Measurements from ENCODE around the gene L3MBTL3.
A peak's percentile ranks its signal among the peaks of the same experiment; 100 is the strongest.
"Not testable (repeated sequence)": the region's sequence is repeated elsewhere in the genome, so short reads cannot be mapped to it uniquely, and the experiment has no call there.

L3MBTL3 gene

GRCh38 chr6:130075879-130076460, 57.6 kb downstream of the L3MBTL3 start:
- DNase-seq (ENCODE audit: low read depth in 3 of 3) = no peak

- DNase-seq (ENCODE audit: low read depth in 3 of 3) = no peak
Measured at GRCh38 chr6:130076512-130076911, 58.1 kb downstream of the L3MBTL3 start.

GRCh38 chr6:130090796-130091195, 72.4 kb downstream of the L3MBTL3 start:
- no peak for DNase-seq (ENCODE audit: low read depth in 3 of 3)

- DNase-seq (ENCODE audit: low read depth in 3 of 3) = no peak
Measured at GRCh38 chr6:130093546-130093945, 75.2 kb downstream of the L3MBTL3 start.

- no peak for DNase-seq (ENCODE audit: low read depth in 3 of 3)
Measured at GRCh38 chr6:130098317-130098716, 79.9 kb downstream of the L3MBTL3 start.

GRCh38 chr6:130099119-130099518, 80.7 kb downstream of the L3MBTL3 start:
- DNase-seq (ENCODE audit: low read depth in 3 of 3) = no peak

DNA sequence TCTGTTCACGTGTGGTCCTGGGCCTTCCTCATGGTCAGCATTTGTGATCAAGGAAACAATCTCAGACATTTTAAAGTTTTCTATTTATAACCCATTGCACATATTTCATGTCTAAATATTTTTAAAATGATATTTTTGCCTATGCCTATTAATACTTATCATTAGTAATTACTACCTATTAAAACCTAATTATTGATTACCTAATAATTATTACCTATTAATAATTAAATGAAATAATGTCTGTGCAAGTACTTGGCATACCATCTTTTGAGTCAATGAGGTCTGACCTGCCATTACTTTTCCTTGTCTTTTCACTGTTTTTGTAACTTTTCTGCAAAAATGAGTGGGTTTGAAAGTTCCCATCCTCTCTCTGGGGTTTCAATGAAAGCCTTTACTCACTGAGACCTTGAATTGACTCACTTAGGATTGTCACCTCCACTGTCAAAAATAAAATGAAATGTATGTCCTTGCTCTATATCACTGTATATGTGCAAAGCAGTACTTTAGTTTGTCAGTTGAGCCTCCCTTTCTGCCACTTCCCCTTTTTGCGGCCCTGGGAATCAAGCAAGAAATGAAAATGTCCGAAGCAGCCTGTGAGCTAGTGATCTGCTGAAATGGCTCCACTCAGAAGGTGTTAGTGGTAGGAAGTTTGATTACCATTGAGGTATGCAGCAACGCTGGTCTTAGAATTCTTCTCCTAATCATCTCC, 87.8 kb downstream of the L3MBTL3 start:
- DNase-seq (ENCODE audit: low read depth in 3 of 3) = no peak

DNA sequence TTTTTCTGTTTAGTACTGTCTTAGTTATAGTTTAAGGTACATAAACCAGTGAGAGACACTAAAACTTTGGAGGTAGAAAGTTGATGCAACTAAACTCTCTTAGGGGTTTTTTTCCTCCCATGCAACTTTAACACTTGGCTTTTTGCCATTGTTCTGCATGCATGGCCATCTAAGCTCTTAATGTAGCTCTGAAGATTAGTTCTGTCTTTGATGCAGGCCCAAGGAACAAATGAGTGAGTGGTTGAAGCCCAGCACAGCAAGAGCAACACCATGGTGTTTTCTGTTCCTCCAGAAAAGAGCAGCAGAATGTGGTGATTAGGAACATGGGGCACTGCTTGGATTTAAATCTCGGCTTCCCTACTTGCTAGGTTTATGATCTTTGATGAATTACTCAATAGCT, 89.3 kb downstream of the L3MBTL3 start:
- DNase-seq (ENCODE audit: low read depth in 3 of 3) = no peak

DNA sequence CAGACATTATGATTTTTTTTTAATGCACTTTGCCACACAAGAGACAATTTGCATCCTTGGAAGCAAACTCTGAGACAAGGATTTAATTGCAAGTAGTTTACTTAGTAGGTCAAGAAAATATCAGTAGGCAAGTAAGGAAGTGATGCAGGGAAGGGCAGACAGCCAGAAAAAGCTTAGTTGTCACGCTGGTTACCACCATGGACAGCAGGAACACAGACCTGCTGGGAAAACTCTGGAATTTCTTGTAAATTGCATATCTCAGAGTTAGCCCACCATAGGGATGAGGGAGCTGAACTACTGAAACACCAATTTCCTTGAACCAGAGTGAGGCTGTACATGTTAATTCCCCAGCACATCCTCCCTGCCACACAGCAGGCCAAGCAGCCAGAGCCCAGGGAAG, 92.7 kb downstream of the L3MBTL3 start:
- DNase-seq (ENCODE audit: low read depth in 3 of 3) = no peak

DNA sequence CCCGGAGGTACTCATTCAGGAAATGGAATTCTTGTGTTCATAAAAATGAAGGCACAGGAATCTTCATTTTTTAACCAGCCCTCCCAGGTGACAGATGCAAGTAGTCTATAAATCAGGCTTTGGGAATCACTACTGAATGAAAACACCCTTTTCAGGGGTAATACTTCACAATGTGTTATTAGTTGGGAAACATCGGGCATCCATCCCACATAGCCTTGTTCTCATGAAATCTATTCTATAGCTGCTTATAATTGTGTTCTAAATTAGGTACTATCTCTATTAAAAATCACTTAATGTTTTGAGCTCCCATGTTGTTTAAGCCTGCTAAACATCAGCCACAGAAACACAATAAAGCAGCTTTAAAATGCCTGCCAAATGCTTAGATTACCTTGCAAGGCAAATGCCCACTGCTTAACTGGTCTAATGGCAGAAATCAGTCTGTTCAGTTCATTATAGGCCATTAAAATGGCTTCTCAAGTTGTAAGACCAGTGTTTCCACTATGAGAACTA, 94.9 kb downstream of the L3MBTL3 start:
- no peak for DNase-seq (ENCODE audit: low read depth in 3 of 3)

DNA sequence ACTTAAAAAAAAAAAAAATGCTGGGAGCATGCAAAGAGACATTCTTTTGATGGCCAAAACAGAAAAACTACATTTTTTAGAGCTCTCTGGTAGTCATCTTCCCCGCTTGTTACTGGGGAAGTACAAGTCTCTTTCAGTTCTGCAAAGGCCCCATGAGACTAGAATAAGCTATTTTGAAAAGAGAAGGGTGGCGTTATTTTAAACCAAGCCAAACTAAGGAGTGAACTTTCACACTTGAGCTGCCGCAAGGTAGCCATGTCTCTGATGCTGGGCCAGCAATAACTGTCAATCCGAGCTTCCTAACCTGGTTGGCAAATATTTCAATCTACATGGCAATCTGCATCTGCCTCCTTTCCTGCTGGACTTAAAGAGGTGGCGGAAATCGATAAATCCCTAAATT, 96.7 kb downstream of the L3MBTL3 start:
- no peak for DNase-seq (ENCODE audit: low read depth in 3 of 3)

- DNase-seq (ENCODE audit: low read depth in 3 of 3) = no peak
Measured at GRCh38 chr6:130116273-130116672, 97.9 kb downstream of the L3MBTL3 start.

DNA sequence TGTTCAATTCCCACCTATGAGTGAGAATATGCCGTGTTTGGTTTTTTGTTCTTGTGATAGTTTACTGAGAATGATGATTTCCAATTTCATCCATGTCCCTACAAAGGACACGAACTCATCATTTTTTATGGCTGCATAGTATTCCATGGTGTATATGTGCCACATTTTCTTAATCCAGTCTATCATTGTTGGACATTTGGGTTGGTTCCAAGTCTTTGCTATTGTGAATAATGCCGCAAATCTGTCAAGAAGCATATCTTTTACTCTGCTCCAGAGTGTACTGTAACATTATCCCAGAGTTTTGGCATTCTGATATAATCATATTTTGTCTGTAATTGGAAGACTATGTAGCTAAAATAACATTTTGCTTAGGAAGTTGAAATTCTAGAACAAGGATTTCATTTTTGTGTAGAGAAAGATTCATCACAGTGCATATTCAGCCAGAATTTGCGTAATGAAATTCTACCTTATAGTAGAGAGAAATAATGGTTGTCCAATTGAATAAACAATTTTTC, 98.9 kb downstream of the L3MBTL3 start:
- not testable (repeated sequence) for DNase-seq (ENCODE audit: low read depth in 3 of 3)

DNA sequence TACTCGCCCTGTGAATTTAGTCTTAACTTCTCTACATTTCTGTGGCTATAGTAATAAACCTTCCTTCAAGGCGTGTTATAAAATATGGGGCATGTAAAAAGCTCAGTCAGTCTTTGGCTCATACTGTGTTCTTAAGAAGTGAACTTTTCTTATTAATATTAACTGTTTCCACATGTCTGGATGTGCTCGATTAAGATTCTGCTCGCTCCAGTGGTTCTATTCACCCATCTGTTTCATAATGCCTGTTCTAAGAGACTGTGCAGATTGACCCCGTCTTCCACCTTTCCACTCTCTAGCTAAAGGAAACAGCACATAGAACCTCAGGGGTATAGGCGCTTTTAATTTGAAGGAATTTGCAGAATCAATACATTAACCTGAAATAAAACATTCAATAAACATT, 99.9 kb downstream of the L3MBTL3 start:
- no peak for DNase-seq (ENCODE audit: low read depth in 3 of 3)

- DNase-seq (ENCODE audit: low read depth in 3 of 3) = no peak
Measured at GRCh38 chr6:130119211-130119610, 100.8 kb downstream of the L3MBTL3 start.

DNA sequence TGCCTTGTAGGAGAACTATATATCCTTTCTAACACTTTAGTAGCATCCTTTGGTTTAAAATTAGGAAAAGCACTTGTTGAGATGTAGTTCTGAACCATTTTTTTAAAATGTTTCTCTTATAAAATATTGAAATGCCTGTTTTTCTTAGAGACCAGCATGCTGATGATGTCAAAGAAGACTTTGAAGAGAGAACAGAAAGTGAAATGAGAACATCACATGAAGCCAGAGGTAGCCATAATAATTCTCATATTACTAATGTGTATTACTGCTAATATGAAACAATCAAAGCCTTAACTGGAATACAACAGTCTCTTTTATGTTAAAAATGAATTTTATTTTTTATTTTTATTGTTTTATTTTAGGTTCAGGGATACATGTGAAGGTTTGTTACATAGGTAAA, 102.3 kb downstream of the L3MBTL3 start:
- no peak for DNase-seq (ENCODE audit: low read depth in 3 of 3)

DNA sequence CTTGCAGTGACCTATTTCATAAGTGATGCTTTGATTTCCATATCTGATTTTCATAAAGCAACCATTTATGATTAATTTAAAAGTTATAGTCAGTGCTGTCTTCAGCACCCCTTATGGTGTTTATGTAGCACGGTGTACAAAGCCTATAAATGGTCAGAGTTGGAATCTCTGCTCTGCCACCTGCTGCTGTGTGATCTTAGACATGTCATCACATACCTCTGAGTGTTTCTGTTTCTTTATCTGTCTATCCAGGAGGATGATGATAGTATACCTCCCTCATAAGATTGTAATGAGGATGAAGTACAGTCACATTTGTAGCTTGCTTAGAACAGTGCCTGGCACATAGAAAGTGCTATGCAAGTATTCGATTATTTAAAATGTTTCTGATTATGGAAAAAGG, 103.9 kb downstream of the L3MBTL3 start:
- no peak for DNase-seq (ENCODE audit: low read depth in 3 of 3)

DNA sequence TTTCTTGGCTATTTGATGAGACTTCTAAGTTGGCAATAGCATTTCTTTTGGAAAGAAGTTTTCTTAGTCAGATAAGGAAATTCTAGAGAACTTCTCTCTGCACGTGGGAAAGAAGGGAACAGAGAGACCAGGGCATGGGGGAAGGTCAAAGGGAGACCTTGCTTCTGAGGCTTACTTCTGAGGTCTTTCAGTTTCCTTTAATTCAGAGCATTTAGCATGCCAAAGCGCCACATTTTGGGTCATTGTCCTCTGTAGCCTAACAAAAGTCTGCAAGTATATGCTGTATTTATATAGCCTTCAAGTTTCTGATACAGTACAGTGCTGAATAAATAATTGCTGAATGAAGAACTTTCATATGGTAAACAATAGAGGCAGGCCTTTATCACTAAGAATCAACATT, 108.8 kb downstream of the L3MBTL3 start:
- no peak for DNase-seq (ENCODE audit: low read depth in 3 of 3)

DNA sequence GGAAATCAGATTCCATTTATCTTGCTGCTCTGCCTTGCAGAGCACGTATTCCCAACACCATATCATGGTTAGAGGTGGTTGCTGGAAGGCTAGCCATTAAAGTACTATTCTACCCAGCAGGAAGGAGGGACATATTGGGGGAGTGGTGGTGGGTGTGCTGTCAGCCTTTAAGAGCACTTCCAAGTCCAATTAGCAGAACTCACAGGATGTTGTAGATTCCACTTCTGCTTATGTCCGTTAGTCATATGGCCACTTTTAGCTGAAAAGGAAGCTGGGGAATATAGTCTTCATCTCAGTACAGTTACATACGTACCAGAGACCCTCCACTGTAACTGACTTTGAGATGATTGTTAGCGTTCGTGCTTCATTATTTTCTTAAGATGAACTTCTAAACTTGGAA, 109.9 kb downstream of the L3MBTL3 start:
- DNase-seq (ENCODE audit: low read depth in 3 of 3) = no peak

DNA sequence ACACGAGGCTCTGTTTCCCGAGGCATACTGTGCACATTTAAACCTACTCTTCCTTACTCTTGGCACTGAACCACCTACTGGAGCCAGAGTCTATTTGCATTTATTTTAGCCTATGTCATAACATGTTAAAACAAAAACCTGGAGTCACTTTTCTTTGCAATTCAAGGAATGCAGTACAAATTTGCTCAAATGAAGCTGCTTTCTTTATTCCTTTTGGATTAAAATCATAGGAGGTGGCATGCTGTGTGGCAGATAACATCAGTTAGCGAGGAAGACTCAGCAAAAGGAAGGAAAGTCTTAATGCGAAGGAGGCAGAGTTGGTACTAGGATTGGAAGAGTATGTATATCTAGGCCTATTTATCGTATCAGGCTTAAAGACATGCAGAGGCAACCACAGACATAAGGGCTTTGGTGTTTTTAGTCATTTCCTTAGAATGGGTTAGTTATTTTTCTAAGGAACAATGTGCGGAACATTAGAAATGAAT, 111.4 kb downstream of the L3MBTL3 start:
- DNase-seq (ENCODE audit: low read depth in 3 of 3) = no peak

GRCh38 chr6:130132286-130132701, 113.9 kb downstream of the L3MBTL3 start:
- peak; percentile 12 to 48 (median 14) for DNase-seq (ENCODE audit: low read depth in 3 of 3)

DNA sequence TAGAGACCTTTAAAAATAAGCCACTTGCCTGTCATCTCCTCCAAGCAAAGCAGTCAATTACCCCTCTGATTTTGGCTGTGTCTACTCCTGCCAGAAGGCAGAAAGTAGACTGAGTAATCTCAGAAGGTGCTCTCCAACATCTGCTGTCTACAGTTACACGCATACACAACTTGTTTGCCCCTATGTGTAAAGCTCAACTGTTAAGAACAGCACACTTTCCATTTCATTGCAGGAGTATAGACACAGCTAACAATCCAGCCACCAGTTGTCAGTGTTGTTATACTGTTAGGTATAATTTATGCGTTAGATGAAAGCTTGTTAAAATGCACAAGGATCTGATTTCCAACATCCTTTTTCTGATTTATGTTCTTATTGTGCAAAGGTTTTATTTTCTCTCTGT, 116.2 kb downstream of the L3MBTL3 start:
- no peak for DNase-seq (ENCODE audit: low read depth in 3 of 3)

DNA sequence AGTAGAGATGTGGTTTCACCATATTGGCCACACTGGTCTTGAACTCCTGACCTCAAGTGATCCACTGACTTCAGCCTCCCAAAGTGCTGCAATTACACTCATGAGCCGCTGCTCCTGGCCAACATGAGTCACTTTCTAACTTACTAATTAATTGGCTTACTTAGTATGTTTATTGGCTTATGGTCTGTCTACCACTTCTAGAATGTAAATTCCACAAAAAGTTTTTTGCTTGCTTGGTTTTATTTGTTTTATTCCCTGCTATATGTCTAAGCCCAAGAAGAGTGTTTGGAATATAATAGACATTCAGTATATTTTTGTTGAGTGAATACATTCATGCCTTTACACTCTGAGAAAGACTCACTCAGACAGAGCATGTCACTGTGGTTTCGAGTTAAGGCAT, 118.4 kb downstream of the L3MBTL3 start:
- DNase-seq (ENCODE audit: low read depth in 3 of 3) = no peak
